Kidney glomerular epithelial cell (primary cell): ENCODE data around the gene FOXA2.
"Not testable (repeated sequence)": the region's sequence is repeated elsewhere in the genome, so short reads cannot be mapped to it uniquely, and the experiment has no call there.

Experiments used
- DNase-seq: peaks from one replicate; lab custom pipeline; 2025; lab: John Stamatoyannopoulos, UW

FOXA2 gene

GRCh38 chr20:22584522-22584921, at the start of gene FOXA2:
Gene FOXA2, minus strand, starts transcription at chr20:22584572. Its CDS starts 294 bp downstream, at chr20:22584278.
- no peak for DNase-seq

DNA sequence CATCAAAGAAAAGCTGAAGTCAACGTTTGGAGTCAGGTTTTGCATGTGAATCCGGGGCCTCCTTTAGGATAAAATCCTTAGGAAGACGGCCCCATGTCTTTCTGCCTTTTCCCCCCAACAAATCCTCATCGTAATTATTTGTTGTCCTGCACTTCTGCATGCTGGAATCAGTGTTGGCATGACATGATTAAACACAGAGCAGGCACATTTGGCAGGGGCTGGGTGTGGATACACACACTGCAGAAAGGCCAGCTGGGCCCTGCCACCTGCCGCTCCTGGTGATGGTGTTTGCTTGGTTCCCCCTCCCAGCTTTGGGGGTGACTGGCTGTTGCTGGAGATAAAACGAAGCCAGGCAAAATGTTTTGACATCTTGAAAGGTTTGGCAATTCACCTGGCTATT, 46.3 kb upstream of the FOXA2 start:
- DNase-seq, result no peak

DNA sequence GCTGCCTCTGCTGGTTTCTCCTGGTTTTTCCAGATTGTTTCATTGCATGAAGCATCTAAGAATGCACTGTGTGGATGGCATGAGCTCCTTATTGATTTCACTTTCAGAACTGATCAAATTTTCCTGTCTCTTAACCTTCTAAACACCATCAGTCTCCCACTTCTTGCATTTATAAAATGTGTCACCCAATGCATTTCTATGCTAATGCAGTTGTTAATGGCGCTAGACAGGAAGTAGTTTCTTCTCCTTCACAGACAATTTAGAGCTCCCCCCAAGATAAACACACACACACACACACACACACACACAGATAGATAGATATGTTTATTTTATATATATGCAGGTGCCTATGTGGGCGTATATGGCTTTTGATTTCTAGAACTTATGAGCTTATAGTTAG, 45.6 kb upstream of the FOXA2 start:
- no peak for DNase-seq

- DNase-seq, result no peak
Observed at GRCh38 chr20:22629447-22629846, 45.1 kb upstream of the FOXA2 start.

DNA sequence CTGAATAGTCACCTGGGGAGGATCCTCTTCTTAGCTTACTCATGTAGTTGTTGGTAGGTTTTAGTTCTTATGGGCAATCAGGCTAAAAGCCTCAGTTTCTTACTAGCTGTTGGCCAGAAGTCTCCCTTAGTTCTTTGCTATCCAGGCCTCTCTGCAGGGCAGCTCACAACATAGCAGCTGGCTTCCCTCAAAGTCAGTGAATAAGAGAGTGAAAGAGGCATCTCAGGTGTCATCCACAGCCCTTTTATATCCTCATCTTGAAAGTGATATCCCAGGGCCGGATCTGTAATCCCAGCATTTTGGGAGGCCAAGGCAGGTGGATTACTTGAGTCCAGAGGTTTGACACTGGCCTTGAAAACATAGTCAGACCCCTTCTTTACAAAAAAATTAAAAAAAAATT, 42.1 kb upstream of the FOXA2 start:
- no peak for DNase-seq

GRCh38 chr20:22623211-22623610, 38.8 kb upstream of the FOXA2 start:
- no peak for DNase-seq

- DNase-seq, result no peak
Observed at GRCh38 chr20:22620342-22620741, 36.0 kb upstream of the FOXA2 start.

DNA sequence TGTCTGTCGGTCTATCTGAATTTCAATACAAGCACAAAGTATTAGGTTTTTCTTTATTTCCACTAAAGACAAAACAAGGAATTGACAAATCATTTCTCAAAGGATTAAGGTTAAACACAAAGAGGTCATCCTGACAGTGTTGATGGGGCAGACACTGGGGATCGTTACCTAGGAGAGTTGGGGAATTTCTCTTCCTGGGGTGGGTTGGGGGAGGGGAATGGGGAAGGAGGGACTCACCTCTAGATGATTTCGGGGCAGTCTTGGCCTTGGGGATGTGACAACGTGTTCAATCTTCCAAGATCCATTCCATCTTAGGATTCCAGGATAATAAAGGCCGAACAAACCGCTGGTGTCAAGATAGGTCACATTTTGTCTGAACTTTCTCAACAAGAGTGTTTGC, 35.4 kb upstream of the FOXA2 start:
- DNase-seq, result no peak

GRCh38 chr20:22619272-22619671, 34.9 kb upstream of the FOXA2 start:
- DNase-seq, result no peak

- DNase-seq, result peak; percentile 1
Observed at GRCh38 chr20:22617160-22617559, 32.8 kb upstream of the FOXA2 start.

- no peak for DNase-seq
Observed at GRCh38 chr20:22616551-22616950, 32.2 kb upstream of the FOXA2 start.

DNA sequence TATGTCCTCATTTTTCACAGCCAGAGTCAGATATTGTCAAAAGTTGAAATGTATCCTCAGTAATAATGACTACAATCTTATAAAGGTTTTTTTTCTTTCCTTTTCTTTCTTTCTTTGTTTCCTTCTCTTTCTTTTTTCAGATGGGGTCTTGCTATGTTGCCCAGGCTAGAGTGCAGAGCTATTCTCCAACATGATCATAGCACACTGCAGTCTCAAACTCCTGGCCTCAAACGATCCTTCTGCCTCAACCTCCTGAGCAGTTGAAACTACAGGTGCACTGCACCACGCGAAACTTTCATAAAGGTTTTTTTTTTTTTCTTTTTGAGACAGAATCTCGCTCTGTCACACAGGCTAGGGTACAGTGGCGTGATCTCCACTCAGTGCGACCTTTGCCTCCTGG, 31.1 kb upstream of the FOXA2 start:
- no peak for DNase-seq

DNA sequence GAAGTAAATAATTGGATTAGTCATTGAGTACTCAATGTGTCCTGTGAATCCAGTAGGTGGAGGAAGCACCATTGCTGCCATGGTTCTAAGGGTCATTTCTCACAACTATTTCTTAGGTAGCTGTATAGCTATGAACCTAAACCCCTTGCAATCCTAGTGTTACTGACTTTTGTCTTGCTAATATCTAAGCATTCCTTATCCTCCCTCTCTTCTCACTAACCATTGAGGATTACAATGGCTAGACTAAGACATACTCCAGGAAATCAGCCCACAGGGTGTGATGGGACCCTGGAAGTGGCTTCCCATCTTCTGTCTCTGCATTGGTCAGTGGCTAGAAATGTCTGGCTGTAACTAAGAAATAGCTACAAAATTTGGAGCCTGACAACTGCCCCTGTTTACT, 27.3 kb upstream of the FOXA2 start:
- DNase-seq, result no peak

DNA sequence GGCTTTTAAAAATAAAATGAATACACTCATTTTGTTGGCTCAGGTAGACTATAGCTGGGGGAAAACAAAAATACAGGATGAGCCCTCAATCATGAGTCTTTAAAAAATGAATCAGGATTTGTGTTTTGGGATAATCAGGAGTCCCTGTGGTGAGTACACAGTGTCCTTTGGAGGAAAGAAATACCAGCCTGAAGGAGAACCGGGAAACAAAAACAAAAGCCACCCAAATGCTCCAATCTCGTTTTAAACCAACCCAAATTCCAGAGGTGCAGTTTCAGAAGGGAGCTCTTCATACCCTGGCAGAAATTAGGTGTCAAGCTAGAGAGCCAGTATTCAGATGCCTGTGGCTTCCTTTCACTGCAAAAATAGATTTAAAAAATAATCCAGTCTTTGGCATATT, 23.3 kb upstream of the FOXA2 start:
- no peak for DNase-seq

- no peak for DNase-seq
Observed at GRCh38 chr20:22604815-22605214, 20.4 kb upstream of the FOXA2 start.

DNA sequence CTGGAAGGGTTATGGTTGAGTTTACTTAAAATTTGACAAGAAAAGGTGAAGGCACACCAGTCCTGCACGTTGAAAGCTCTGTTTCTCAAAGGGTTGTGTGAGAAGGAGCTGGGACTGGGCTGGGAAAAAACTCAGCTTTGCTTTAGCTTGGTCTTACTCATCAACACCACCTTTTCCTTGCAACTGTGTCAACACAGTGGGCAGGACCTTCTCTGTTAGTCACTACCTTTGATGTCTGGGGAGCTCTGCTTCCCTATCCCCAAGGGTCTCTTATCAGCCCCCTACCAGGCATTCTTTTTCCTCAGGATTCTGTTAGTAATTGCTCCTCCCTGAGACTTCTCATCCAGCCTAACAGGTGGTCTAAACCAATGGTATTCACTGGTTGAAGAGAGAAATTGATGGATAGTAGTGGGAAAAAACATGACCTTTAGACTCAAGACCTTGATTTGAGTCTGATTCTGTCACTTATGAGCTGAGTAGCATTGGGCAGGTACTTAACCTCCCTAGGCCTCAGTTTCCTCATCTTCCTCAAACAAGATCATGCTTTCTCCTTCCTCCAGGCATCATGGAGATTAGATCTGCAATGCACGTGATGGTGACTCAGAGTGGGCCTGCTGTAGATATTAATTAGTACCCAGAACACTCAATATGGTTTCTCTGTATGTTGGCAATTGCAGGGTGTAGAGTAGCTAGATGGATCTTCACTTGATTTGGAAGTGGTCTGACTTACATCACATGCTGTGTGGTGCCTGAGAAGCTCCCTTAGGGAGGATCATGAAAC, 17.2 kb upstream of the FOXA2 start:
- DNase-seq, result no peak

DNA sequence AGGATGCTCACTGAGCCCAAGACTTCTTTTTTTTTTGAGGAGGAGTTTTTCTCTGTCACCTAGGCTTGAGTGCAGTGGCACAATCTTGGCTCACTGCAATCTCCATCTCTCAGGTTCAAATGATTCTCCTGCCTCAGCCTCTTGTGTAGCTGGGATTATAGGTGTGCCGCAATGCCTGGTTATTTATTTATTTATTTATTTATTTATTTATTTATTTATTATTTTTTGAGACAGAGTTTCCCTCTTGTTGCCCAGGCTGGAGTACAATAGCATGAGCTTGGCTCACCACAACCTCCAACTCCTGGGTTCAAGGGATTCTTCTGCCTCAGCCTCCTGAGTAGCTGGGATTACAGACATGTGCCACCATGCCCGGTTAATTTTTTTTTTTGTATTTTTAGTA, 14.9 kb upstream of the FOXA2 start:
- not testable (repeated sequence) for DNase-seq

DNA sequence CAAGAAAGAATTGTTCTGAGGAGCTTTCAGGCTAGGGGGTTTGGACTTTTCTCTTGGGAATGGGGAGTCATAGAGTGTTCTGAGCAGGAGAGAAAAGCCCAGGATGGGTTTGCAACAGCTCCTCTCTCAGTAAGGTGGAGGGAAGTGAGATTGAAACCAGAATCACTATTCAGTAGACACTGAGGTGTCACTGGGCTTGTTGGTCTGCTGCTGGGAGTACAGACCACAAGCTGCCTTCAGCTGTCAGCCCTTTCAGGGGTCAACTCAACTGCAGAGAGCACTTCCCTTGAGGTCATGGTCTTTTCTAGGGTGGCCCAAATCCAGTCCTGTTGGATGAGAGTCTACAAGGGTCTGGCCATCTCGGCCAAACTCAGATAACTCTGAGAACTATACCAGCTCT, 12.9 kb upstream of the FOXA2 start:
- DNase-seq, result no peak

GRCh38 chr20:22590662-22591061, 6.3 kb upstream of the FOXA2 start:
- DNase-seq, result no peak

- no peak for DNase-seq
Observed at GRCh38 chr20:22586645-22587310, 2.4 kb upstream of the FOXA2 start.

DNA sequence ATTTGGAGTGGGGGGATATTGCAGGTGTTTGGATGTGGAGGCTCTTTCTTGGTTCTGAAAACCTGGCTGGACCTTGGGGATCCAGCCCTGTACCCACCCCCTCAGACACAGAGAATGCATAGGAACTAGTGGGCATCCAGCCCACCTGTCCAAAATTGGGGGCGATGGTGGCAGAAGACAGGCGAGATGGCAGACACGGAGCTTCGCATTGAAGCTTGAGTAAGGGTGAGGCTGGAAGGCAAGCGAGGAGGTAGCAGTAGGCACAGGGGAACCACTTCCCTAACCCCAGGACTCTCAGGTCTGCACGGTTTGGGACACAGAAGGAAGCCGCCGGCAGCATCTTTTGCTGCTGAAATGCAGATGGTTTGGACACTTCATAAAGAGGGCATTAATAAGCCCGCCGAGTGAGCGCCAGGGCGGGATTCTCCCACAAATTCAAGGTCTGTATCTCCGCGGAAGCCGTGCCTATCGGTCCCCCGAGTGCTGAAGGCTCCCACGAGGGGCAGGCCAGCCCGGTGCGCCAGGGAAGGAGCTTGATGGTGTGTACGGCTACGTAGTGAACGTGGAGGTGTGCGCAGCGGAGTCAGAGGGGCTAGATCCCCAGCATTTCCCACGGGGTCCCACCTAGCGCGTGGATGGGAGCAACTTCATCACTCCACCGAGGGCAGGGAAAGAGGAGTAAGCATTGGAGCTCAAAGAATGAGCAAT, 1.6 kb upstream of the FOXA2 start:
- DNase-seq, result no peak

DNA sequence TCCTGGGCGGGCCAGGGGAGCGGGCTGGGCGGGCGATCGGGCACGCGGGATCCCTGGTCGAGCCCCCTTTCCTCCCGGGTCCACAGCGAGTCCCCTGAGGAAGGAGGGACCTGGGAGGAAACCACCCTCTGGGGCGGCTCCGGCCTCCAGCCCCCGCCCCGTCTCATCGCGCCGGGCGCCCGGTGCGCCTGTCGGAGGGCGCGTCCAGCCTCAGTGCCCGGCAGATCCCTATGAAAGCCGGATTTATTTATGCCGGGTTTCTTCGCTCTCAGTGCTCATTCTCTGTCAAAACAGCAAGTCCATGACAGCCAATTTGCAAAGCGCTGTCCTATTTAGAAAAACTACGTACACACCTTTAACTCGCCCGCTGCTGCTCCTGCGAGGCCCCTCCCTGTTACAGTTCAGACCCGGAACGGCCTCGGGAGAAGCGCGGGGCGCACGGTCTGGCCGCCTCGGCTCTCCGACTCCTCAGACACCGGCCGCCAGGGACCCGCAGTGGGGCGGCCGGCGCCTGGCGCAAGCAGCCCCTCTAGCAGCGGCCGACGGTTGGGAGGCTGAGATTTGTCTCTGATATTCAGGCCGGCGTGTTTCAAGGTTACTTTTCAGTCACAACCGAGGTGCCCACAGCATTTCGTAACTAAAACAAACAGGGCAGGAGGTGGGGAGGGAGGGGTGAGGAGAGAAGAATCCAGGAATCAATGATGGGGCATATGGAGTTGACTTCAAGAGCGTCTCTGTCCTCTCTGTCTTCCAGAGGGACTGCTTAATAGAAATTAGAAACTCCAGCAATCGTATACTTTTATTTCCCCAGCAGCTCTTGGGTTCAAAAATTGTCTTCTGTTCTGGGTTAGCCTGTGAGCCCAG, 782 bp upstream of the FOXA2 start:
- DNase-seq, result no peak
